ENCODE results near the gene SPO11.

- TF ChIP-seq GATA2 (IDR thresholded peaks at IDR 0.05; ENCODE audit: low read depth, low read length) (no peak), GATA3 (IDR thresholded peaks at IDR 0.05; ENCODE audit: low read depth, low read length) (no peak)
These were observed 1.8 kb upstream of the SPO11 start for GRCh38 chr20:57327820-57328219.
